Neuronal stem cell (in vitro differentiated cells): ENCODE results near the gene SMC1A.

ENCODE experiments used
- DNase-seq: peaks from one replicate; pipeline ENCODE4 v3.0.0-alpha.2; 2013; ENCODE audit warnings: low spot score
- H2AFZ ChIP-seq: one replicate; pipeline ENCODE4 v1.6.1; 2013; ENCODE audit warnings: mild to moderate bottlenecking, low read length, inconsistent platforms
- H2AK5ac ChIP-seq: 2 replicates; pipeline ENCODE4 v1.6.1; 2013; ENCODE audit warnings: low read depth, mild to moderate bottlenecking, inconsistent platforms, low read length, moderate library complexity, mixed read lengths
- H2BK120ac ChIP-seq: 2 replicates; pipeline ENCODE4 v1.6.1; 2013; ENCODE audit warnings: low read depth, mild to moderate bottlenecking, inconsistent platforms, low read length, moderate library complexity, mixed read lengths
- H2BK12ac ChIP-seq: one replicate; pipeline ENCODE4 v1.6.1; 2013; ENCODE audit warnings: low read length, inconsistent platforms
- H2BK15ac ChIP-seq: 2 replicates; pipeline ENCODE4 v1.6.1; 2013; ENCODE audit warnings: mild to moderate bottlenecking, low read length, inconsistent platforms, mixed read lengths
- H2BK5ac ChIP-seq: one replicate; pipeline ENCODE4 v1.6.1; 2013; ENCODE audit warnings: inconsistent platforms, mild to moderate bottlenecking, low read length, moderate library complexity
- H3K14ac ChIP-seq: one replicate; pipeline ENCODE4 v1.6.1; 2013; ENCODE audit warnings: low read length, inconsistent platforms
- H3K18ac ChIP-seq: 2 replicates; pipeline ENCODE4 v1.6.1; 2013; ENCODE audit warnings: low read length, inconsistent platforms
- H3K23ac ChIP-seq: 2 replicates; pipeline ENCODE4 v1.6.1; 2013; ENCODE audit warnings: low read depth, mild to moderate bottlenecking, mixed read lengths, low read length, inconsistent platforms; ENCODE audit not compliant: poor library complexity
- H3K27ac ChIP-seq: replicated peaks from 3 replicates; pipeline ENCODE4 v1.5.1; 2013; ENCODE audit warnings: low read length, inconsistent platforms
- H3K27me3 ChIP-seq, 3 experiments: 2 replicates each; pipeline ENCODE4 v1.6.1; 2013; ENCODE audit warnings: low read length in 3 of 3, mild to moderate bottlenecking in 2 of 3, inconsistent platforms in 1 of 3, low read depth in 1 of 3, mixed read lengths in 1 of 3, moderate library complexity in 1 of 3; ENCODE audit not compliant: control insufficient read depth in 3 of 3, insufficient read depth in 3 of 3
- H3K36me3 ChIP-seq, 2 donors: replicated peaks in 1 of 2; 2 replicates each; pipeline ENCODE4 v1.6.1; 2013; ENCODE audit warnings: low read length in 2 of 2; ENCODE audit not compliant: control insufficient read depth in 2 of 2, insufficient read depth in 2 of 2
- H3K4ac ChIP-seq: 2 replicates; pipeline ENCODE4 v1.6.1; 2013; ENCODE audit warnings: inconsistent platforms, mild to moderate bottlenecking, low read length, moderate library complexity
- H3K4me1 ChIP-seq, 2 donors: 1 replicate in 1 of 2; 2 replicates in 1 of 2; pipeline ENCODE4 v1.6.1; 2013; ENCODE audit warnings: low read length in 2 of 2, low read depth in 1 of 2; ENCODE audit not compliant: control insufficient read depth in 2 of 2, insufficient read depth in 1 of 2
- H3K4me2 ChIP-seq: one replicate; pipeline ENCODE4 v1.6.1; 2013; ENCODE audit warnings: mild to moderate bottlenecking, low read length, inconsistent platforms; ENCODE audit not compliant: insufficient read depth, poor library complexity, severe bottlenecking
- H3K4me3 ChIP-seq, 2 donors: 2 replicates each; pipeline ENCODE4 v1.5.1; 2013; ENCODE audit warnings: low read length in 2 of 2, mild to moderate bottlenecking in 2 of 2, inconsistent platforms in 1 of 2, moderate library complexity in 1 of 2
- H3K79me1 ChIP-seq: one replicate; pipeline ENCODE4 v1.6.1; 2013; ENCODE audit warnings: low read depth, mild to moderate bottlenecking, inconsistent platforms, low read length, moderate library complexity
- H3K9ac ChIP-seq: one replicate; pipeline ENCODE4 v1.6.1; 2013; ENCODE audit warnings: mild to moderate bottlenecking, low read depth, low read length, inconsistent platforms; ENCODE audit not compliant: poor library complexity
- H3K9me3 ChIP-seq, 2 donors: replicated peaks in 1 of 2; 2 replicates each; pipeline versions ENCODE3 to v1.6.1; 2013; ENCODE audit warnings: low read length in 2 of 2, mild to moderate bottlenecking in 2 of 2, inconsistent platforms in 1 of 2, low read depth in 1 of 2, mixed read lengths in 1 of 2, moderate library complexity in 1 of 2; ENCODE audit not compliant: control insufficient read depth in 2 of 2, insufficient read depth in 1 of 2
- H4K8ac ChIP-seq: one replicate; pipeline ENCODE4 v1.6.1; 2013; ENCODE audit warnings: low read depth, mild to moderate bottlenecking, inconsistent platforms, low read length, moderate library complexity
- H4K91ac ChIP-seq: one replicate; pipeline ENCODE4 v1.6.1; 2013; ENCODE audit warnings: low read length, low read depth, mild to moderate bottlenecking, inconsistent platforms; ENCODE audit not compliant: poor library complexity
- WGBS, 2 donors: extraction: QIAGEN DNeasy Blood & Tissue Kit; methylation state at CpG; one replicate each; pipeline ENCODE4 v1.1.7; 2013; ENCODE audit warnings: missing lambda C conversion rate in 2 of 2, mixed read lengths in 1 of 2; ENCODE audit not compliant: insufficient read length in 2 of 2, insufficient replicate concordance in 1 of 2; ENCODE audit errors: extremely low coverage in 2 of 2; 5-methylcytosine and 5-hydroxymethylcytosine counted together

Gene SMC1A

DNA sequence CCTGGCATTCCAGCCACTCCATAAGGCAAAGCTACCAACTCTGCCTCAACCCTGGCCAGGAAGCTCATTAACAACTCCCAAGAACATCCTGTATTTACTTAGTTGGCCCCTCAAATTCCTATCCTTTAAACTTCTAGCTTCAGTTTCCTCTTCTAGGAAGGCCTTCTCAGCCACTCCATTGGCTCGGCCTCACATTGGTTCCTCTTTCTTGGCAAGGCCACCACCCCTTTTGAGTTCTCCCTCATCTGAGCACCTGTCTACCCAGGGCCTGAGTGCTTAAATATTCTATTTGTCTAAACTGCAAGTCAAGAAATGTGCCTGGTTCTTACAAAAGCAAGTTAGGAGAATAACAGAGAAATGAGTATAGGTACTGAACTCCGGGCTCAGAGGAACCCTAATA, 10.0 kb downstream of the SMC1A start:
- no peak overlapping the region for H2AFZ ChIP-seq
- H3K9me3 ChIP-seq, result no peaks in the 10 kb centered on the region
- H3K4ac ChIP-seq, result no peak overlapping the region
- WGBS, 2 donors, result no CpG with 5 or more reads among the region's 2 CpGs
- DNase-seq, result no peak
- H3K4me1 ChIP-seq, result no peaks in the 10 kb centered on the region
- no peak overlapping the region for H3K4me3 ChIP-seq
- no peak overlapping the region for H3K18ac ChIP-seq
- H2BK5ac ChIP-seq, result no peak overlapping the region
- H3K36me3 ChIP-seq, result peaks cover 30 to 76% of the 10 kb centered on the region in 2 donors
- no peaks in the 10 kb centered on the region for H3K79me1 ChIP-seq
- no peak overlapping the region for H3K14ac ChIP-seq
- no peak overlapping the region for H3K4me2 ChIP-seq
- H2BK120ac ChIP-seq, result no peak overlapping the region
- no peak overlapping the region for H3K27ac ChIP-seq
- no peak overlapping the region for H4K91ac ChIP-seq
- H2BK12ac ChIP-seq, result no peak overlapping the region
- no peak overlapping the region for H3K9ac ChIP-seq
- H4K8ac ChIP-seq, result no peak overlapping the region
- no peaks in the 10 kb centered on the region for H3K27me3 ChIP-seq
- no peak overlapping the region for H2AK5ac ChIP-seq
- H3K23ac ChIP-seq, result no peak overlapping the region
- H2BK15ac ChIP-seq, result no peak overlapping the region

GRCh38 chrX:53403535-53403934, 18.9 kb downstream of the SMC1A start:
- peaks cover 36 to 92% of the 10 kb centered on the region in 2 donors for H3K36me3 ChIP-seq

GRCh38 chrX:53398216-53398615, 24.2 kb downstream of the SMC1A start:
- Histone ChIP-seq H2BK15ac (no peak overlapping the region), H2AK5ac (no peak overlapping the region), H2BK120ac (no peak overlapping the region), H3K79me1 (no peaks in the 10 kb centered on the region), H3K4me3 (no peak overlapping the region), H3K18ac (no peak overlapping the region), H3K23ac (no peak overlapping the region), H2BK12ac (no peak overlapping the region), H3K27me3 (no peaks in the 10 kb centered on the region), H4K91ac (no peak overlapping the region), H3K4me2 (no peak overlapping the region), H2AFZ (no peak overlapping the region), H3K27ac (no peak overlapping the region), H2BK5ac (no peak overlapping the region), H3K14ac (no peak overlapping the region), H4K8ac (no peak overlapping the region), H3K4me1 (no peaks in the 10 kb centered on the region), H3K36me3 (peaks cover 21 to 88% of the 10 kb centered on the region in 2 donors), H3K9me3 (no peaks in the 10 kb centered on the region), H3K4ac (no peak overlapping the region), H3K9ac (no peak overlapping the region)
- DNase-seq, result no peak
- no CpG with 5 or more reads among the region's 1 CpG for WGBS, 2 donors

More at GRCh38 chrX:53403535-53403934, 18.9 kb downstream of the SMC1A start:
- DNase-seq, result no peak
- no peak overlapping the region for H4K8ac ChIP-seq
- no peaks in the 10 kb centered on the region for H3K4me1 ChIP-seq
- no CpG with 5 or more reads among the region's 10 CpGs for WGBS, 2 donors
- H2AFZ ChIP-seq, result no peak overlapping the region
- H2AK5ac ChIP-seq, result no peak overlapping the region
- H2BK12ac ChIP-seq, result no peak overlapping the region
- no peaks in the 10 kb centered on the region for H3K27me3 ChIP-seq
- no peak overlapping the region for H3K9ac ChIP-seq
- no peaks in the 10 kb centered on the region for H3K79me1 ChIP-seq
- H3K23ac ChIP-seq, result no peak overlapping the region
- no peak overlapping the region for H3K18ac ChIP-seq
- H3K4me2 ChIP-seq, result no peak overlapping the region
- H3K27ac ChIP-seq, result no peak overlapping the region
- no peak overlapping the region for H2BK15ac ChIP-seq
- H3K14ac ChIP-seq, result no peak overlapping the region
- H2BK5ac ChIP-seq, result no peak overlapping the region
- H3K4me3 ChIP-seq, result no peak overlapping the region
- H3K4ac ChIP-seq, result no peak overlapping the region
- no peaks in the 10 kb centered on the region for H3K9me3 ChIP-seq
- no peak overlapping the region for H2BK120ac ChIP-seq
- H4K91ac ChIP-seq, result no peak overlapping the region

DNA sequence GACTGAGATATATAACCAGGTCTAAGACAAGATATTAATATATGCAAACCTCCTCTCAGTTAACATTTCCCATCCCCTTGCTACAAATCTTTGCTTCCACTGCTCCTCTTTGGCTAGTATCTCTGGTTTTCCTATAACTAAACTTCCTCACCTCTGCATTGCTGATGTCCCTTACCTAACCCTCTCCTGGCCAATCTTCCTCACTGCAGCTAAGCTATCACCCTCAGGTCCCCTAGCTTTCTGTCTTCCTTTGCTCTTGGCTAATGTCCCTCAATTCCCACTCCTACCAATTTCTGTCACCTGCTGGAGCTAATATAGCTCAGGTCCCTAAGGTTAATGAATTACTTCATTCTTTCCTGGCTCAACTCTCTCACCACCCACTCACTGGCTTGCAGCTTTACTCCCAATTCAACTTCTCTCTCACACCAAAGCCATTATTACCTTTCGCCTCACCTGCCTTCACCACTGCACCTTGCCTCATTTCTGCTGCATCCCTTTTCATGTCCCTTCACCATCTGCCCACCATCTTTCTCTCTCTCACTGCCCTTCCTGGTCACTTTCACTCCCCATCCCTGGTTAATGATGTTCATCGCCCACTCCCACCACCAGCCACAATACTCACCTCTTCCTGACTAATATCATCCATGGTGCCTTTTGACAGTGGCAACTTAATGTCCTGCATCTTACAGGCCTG, 26.7 kb downstream of the SMC1A start:
- H3K9me3 ChIP-seq, result no peaks in the 10 kb centered on the region
- H2BK5ac ChIP-seq, result no peak overlapping the region
- H3K9ac ChIP-seq, result no peak overlapping the region
- no peak overlapping the region for H4K91ac ChIP-seq
- no peak overlapping the region for H4K8ac ChIP-seq
- H3K4me1 ChIP-seq, result no peaks in the 10 kb centered on the region
- no peak overlapping the region for H3K4me3 ChIP-seq
- no peaks in the 10 kb centered on the region for H3K27me3 ChIP-seq
- no peak overlapping the region for H2AK5ac ChIP-seq
- H2BK120ac ChIP-seq, result no peak overlapping the region
- H3K18ac ChIP-seq, result no peak overlapping the region
- H3K14ac ChIP-seq, result no peak overlapping the region
- peaks cover 18 to 85% of the 10 kb centered on the region in 2 donors for H3K36me3 ChIP-seq
- no peak for DNase-seq
- H3K27ac ChIP-seq, result no peak overlapping the region
- no peak overlapping the region for H2BK15ac ChIP-seq
- H3K23ac ChIP-seq, result no peak overlapping the region
- H2BK12ac ChIP-seq, result no peak overlapping the region
- H3K4me2 ChIP-seq, result no peak overlapping the region
- no peaks in the 10 kb centered on the region for H3K79me1 ChIP-seq
- WGBS, 2 donors, result no CpG with 5 or more reads among the region's 2 CpGs
- no peak overlapping the region for H2AFZ ChIP-seq
- no peak overlapping the region for H3K4ac ChIP-seq
